ENCODE measurements around the gene ZNF346.

DNA sequence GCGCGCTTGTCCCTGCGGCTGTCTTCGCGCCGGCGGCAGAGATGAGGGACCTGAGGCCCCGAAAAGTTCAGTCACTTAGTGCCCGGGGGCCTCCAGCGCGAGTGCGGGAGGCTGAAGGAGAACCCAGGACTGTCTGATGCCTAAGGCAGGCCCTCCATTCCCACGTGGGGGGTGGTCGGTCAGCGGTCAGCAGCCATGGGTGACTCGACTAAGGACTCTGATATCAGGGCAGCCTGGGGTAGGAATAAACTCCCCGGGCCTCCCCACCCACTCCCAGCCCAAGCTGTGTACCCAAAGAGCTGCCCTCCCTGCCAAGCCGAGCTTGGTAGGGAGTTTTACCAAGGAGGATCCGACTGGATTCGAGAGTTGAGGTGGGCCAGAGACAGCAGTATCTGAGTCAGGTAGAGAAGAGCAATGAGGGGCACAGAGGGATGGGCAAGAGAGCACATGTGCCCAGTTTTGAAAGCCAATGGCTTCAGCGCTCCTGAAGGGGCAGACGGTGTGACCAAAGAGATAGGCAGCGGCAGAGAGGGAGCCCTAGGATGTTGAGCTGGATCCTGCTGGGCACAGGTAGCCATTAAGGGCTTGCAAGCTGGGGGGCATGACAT, 65.0 kb downstream of the ZNF346 start:
- TF ChIP-seq, protein P1, sequence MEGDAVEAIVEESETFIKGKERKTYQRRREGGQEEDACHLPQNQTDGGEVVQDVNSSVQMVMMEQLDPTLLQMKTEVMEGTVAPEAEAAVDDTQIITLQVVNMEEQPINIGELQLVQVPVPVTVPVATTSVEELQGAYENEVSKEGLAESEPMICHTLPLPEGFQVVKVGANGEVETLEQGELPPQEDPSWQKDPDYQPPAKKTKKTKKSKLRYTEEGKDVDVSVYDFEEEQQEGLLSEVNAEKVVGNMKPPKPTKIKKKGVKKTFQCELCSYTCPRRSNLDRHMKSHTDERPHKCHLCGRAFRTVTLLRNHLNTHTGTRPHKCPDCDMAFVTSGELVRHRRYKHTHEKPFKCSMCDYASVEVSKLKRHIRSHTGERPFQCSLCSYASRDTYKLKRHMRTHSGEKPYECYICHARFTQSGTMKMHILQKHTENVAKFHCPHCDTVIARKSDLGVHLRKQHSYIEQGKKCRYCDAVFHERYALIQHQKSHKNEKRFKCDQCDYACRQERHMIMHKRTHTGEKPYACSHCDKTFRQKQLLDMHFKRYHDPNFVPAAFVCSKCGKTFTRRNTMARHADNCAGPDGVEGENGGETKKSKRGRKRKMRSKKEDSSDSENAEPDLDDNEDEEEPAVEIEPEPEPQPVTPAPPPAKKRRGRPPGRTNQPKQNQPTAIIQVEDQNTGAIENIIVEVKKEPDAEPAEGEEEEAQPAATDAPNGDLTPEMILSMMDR (IDR thresholded peaks at IDR 0.05) = no peak
- TF ChIP-seq ZFX (IDR thresholded peaks at IDR 0.05; ENCODE audit: borderline replicate concordance) = no peak
